Retinal pigment epithelial cell (primary cell): Measurements from ENCODE around the gene GDF3.
"Not testable (repeated sequence)": the region's sequence is repeated elsewhere in the genome, so short reads cannot be mapped to it uniquely, and the experiment has no call there.

Experiments
- DNase-seq: peaks from one replicate; pipeline ENCODE4 v3.0.0-alpha.2; 2010; ENCODE audit warnings: low read depth
- H3K4me3 ChIP-seq: 2 replicates; pipeline ENCODE4 v1.5.1; 2011; ENCODE audit warnings: mild to moderate bottlenecking, low read length, control low read depth, moderate library complexity
- TF ChIP-seq, protein P1 (sequence below): conservative IDR thresholded peaks from 2 replicates; pipeline ENCODE4 v1.5.1; 2011; ENCODE audit warnings: low read depth, low read length, control low read depth, inconsistent platforms

The GDF3 gene

DNA sequence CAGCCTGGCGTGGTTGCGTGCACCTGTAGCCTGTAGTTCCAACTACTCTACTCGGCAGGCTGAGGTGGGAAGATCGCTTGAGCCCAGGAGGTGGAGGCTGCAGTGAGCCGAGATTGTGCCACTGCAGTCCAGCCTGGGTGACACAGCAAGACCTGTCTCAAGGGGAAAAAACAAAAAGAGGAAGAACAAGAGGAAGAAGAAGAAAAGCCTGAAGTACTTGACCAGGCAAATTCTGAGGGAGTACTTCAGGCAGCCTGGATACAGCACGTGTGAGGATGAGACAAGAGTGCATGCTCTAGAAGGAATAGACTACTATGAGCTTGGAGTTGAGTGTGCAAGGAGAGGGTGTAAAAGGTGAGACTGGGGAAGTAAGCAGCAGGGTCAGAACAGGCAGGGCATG, 1.8 kb downstream of the GDF3 start:
- no peak for DNase-seq
- no peak overlapping the region for H3K4me3 ChIP-seq
- TF ChIP-seq, protein P1, sequence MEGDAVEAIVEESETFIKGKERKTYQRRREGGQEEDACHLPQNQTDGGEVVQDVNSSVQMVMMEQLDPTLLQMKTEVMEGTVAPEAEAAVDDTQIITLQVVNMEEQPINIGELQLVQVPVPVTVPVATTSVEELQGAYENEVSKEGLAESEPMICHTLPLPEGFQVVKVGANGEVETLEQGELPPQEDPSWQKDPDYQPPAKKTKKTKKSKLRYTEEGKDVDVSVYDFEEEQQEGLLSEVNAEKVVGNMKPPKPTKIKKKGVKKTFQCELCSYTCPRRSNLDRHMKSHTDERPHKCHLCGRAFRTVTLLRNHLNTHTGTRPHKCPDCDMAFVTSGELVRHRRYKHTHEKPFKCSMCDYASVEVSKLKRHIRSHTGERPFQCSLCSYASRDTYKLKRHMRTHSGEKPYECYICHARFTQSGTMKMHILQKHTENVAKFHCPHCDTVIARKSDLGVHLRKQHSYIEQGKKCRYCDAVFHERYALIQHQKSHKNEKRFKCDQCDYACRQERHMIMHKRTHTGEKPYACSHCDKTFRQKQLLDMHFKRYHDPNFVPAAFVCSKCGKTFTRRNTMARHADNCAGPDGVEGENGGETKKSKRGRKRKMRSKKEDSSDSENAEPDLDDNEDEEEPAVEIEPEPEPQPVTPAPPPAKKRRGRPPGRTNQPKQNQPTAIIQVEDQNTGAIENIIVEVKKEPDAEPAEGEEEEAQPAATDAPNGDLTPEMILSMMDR, result no peak

DNA sequence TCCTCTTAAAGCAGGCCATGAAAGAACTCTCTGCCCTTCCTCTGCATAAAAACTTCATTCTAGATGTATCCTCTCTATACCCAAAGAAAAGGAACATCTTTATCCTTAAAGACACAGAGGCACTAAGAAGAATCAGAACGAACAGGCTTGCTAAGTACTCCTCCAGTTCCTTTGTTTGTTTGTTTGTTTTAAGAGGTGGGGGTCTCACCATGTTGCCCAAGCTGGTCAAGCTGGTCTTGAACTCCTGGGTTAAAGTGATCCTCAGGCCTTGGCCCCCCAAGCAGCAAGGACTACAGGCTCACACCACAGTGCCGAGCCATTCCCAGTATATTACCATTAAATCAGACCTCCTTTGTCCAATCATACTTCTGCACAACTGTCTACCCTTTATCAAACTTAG, 14.0 kb downstream of the GDF3 start:
- no peak overlapping the region for H3K4me3 ChIP-seq
- TF ChIP-seq, protein P1, result no peak
- DNase-seq, result no peak

DNA sequence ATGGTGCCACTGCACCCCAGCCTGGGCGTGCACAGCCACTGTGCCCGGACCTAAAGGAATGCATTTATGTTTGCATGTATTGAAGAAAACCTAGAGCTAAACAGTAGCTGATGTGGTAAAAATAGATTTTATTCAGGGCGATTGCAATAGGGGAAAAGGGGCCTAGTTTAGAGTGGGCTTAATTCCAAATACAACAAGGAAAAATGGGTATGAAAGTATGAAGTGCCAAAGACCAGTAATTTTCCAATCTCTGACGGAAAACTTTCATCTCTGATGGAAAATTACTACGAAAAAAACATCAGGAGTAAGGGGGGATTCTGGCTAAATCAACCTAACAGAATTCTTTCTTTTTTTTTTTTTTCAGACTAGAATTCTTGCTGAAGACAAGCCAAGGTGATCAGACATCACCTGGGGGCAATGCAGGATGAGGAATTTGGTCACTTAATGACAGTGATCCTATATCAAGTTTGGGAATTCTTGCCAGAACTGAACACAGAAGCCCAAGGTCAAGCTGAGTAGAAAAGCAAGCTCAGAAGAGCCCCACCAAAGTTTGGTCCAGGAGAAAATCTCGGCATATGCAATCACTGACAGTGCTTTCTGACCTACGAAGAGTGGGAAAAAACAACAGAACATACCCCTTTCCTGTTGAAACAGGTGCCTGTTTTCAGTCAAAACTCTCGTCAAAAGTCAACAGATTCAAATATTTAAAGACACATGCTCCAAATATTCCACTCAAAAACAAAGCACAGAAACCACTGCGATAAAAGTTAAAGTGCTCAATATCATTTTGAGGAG, 16.1 kb downstream of the GDF3 start:
- DNase-seq, result no peak
- TF ChIP-seq, protein P1, result no peak
- no peak overlapping the region for H3K4me3 ChIP-seq

DNA sequence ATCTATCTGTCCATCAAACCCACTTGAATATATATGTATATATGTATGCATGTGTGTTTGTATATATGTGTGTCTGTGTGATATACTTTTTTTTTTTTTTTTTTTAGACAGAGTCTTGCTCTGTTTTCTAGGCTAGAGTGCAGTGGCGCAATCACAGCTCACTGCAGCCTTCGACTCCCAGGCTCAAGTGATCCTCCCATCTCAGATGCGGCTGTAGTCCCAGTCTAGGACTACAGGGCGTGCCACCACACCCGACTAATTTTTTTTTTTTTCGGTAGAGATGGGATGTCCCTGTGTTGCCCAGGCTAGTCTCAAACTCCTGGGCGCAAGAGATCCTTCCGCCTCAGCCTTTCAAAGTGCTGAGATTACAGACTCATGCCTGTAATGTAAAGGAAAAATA, 16.8 kb downstream of the GDF3 start:
- no peak for DNase-seq
- TF ChIP-seq, protein P1, result no peak
- no peak overlapping the region for H3K4me3 ChIP-seq

DNA sequence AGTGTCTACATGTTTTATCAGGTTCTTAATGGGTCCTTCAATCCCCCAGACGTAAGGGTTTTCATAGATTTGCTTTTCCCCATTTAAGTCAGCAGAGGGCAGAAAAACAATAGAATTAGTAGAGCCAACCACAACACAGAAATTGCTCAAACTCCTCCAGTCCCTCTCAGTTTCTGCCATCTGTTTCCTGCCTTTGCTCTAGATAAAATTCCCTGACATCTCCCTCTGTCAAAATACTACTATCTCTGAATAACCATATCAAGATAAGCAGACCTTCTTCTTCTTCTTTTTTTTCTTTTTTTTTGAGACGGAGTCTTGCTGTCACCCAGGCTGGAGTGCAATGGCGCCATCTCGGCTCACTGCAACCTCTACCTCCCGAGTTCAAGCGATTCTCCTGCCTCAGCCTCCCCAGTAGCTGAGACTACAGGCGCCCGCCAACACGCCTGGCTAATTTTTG, 18.1 kb downstream of the GDF3 start:
- TF ChIP-seq, protein P1, result peak; percentile 24
- not testable (repeated sequence) for DNase-seq, H3K4me3 ChIP-seq

DNA sequence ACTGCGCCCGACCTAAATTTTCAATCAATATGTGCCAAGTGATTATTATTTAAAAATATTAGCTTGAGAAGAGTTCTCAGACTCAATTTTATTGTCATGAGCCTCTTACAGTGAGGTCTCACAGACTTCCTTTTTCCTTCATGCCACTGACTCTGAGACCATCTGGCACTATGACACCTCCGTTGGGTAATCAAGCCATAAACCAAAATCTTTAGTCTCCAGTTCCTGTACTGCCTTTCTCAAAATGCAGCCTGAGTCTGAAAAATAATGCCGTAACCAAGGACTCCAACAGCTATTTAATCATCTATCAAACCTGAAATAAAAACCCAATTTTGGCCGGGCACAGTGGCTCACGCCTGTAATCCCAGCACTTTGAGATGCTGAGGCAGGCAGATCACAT, 20.1 kb downstream of the GDF3 start:
- H3K4me3 ChIP-seq, DNase-seq: not testable (repeated sequence)

DNA sequence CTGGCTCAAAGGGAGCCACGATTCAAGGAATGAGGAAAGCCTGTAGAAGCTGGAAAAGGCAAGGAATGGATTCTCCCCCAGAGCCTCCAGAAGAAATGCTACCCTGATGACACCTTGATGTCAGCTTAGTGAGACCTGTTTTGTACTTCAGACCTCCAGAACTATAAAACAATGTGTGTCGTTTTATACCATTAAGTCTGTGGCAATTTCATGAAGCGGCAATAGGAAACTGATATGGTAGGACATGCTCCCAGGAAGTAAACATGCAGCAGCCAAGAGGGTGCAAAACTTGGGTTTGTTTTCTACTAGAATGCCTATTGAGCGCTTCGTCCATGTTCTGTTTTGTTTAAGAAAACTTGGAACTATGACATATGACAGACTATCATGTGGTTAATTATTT, 27.4 kb downstream of the GDF3 start:
- TF ChIP-seq, protein P1, result no peak
- DNase-seq, result no peak
- no peak overlapping the region for H3K4me3 ChIP-seq

DNA sequence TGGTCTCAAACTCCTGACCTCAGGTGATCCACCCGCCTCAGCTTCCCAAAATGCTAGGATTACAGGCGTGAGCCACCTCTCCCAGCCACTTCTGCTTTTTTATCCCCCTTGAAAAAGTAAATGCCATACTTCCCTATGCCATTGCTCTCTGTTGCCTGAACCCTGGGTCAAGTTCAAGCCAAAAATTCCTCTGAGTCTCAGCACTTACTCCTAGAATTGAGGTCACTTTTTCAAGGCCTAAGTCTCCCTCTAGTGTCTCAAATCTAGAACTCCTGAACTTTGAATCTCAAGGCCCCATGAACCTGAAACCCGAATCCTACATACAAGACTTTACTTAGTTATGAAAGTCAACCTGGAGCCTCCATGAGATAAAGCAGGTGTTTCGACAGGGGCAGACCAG, 28.4 kb downstream of the GDF3 start:
- no peak for DNase-seq
- no peak overlapping the region for H3K4me3 ChIP-seq
- TF ChIP-seq, protein P1, result no peak
